ENCODE measurements around the gene TRAF2.
"Not testable (repeated sequence)": the region's sequence is repeated elsewhere in the genome, so short reads cannot be mapped to it uniquely, and the experiment has no call there.

Gene TRAF2

GRCh38 chr9:136885950-136886578 is at the start of gene TRAF2:
Gene TRAF2 (plus strand): TSS chr9:136886516. CDS start chr9:136898741, 12,225 bp downstream.
- peak; percentile 98 for DNase-seq

GRCh38 chr9:136837146-136837855 is 49.0 kb upstream of the TRAF2 start:
- no peak for DNase-seq

GRCh38 chr9:136837856-136838277 is 48.4 kb upstream of the TRAF2 start:
- DNase-seq = not testable (repeated sequence)

GRCh38 chr9:136838314-136839228 is 47.7 kb upstream of the TRAF2 start:
- no peak for DNase-seq

GRCh38 chr9:136839229-136840139 is 46.8 kb upstream of the TRAF2 start:
- no peak for DNase-seq

GRCh38 chr9:136840140-136840876 is 46.0 kb upstream of the TRAF2 start:
- peak; percentile 26 for DNase-seq

- DNase-seq = peak; percentile 54
Measured at GRCh38 chr9:136840877-136841645, 45.3 kb upstream of the TRAF2 start.

- DNase-seq = not testable (repeated sequence)
Measured at GRCh38 chr9:136841646-136842379, 44.5 kb upstream of the TRAF2 start.

- DNase-seq = peak; percentile 91
Measured at GRCh38 chr9:136842380-136842948, 43.9 kb upstream of the TRAF2 start, which contains the start of gene AJM1. Gene AJM1 (plus strand): TSS chr9:136842478. CDS start chr9:136844415, 1,937 bp downstream.

- not testable (repeated sequence) for DNase-seq
Measured at GRCh38 chr9:136843159-136843800, 43.0 kb upstream of the TRAF2 start.

- peak; percentile 40 for DNase-seq
Measured at GRCh38 chr9:136843801-136844740, 42.2 kb upstream of the TRAF2 start.

- DNase-seq = peak; percentile 43
Measured at GRCh38 chr9:136844761-136845464, 41.4 kb upstream of the TRAF2 start.

GRCh38 chr9:136845465-136846260 is 40.7 kb upstream of the TRAF2 start:
- no peak for DNase-seq

- DNase-seq = peak; percentile 34
Measured at GRCh38 chr9:136846376-136847087, 39.8 kb upstream of the TRAF2 start.

- DNase-seq = peak; percentile 81
Measured at GRCh38 chr9:136847088-136847825, 39.1 kb upstream of the TRAF2 start.
